ENCODE results near the gene CEP85. TPM values are rescaled to one million over a fixed set of nuclear protein-coding genes. Genes with fewer than 3 reads are reported as not detected.
"Not testable (repeated sequence)": the region's sequence is repeated elsewhere in the genome, so short reads cannot be mapped to it uniquely, and the experiment has no call there.

CEP85 gene
- total RNA-seq, 1 experiment from 2014 or later, result 42.5 TPM

- ChIA-PET CTCF (no interaction called here), POLR2A (ENCODE audit: unreplicated experiment) (no interaction called here)
- H3K9me3 ChIP-seq (ENCODE audit: insufficient read depth, low read depth), result no peaks in the 10 kb centered on the region
- H3K27ac ChIP-seq, result peak overlapping the region; percentile 32; the same call in 1 of the 2 replicates
- no peaks in the 10 kb centered on the region for H3K36me3 ChIP-seq (ENCODE audit: low read depth)
- H2AFZ ChIP-seq, result peak overlapping the region; percentile 97
- peak in 1 of 2 experiments; percentile 18 for DNase-seq
- no peaks in the 10 kb centered on the region for H4K20me1 ChIP-seq (ENCODE audit: insufficient read depth)
- H3K79me2 ChIP-seq (ENCODE audit: low read depth), result peaks cover 28% of the 10 kb centered on the region
- H3K9me2 ChIP-seq (ENCODE audit: insufficient read depth), result no peaks in the 10 kb centered on the region
- TSS peak; percentile 75 for BruUV-seq (replicated peaks)
- H3F3A ChIP-seq (ENCODE audit: insufficient read depth, low read depth), result peaks cover 9% of the 10 kb centered on the region; the same call in 1 of the 2 replicates
- H3K4me3 ChIP-seq, result peak overlapping the region; percentile 97
- TF ChIP-seq CTCF (conservative IDR thresholded peaks at IDR 0.05) (no peak), EZH2 (IDR thresholded peaks at IDR 0.05; ENCODE audit: low read depth) (no peak)
- intact Hi-C loops (cut with micrococcal nuclease; ENCODE audit: unreplicated experiment), result loop anchor here (5.0 kb wide), 1 partner anchor 52 kb away; no protein-coding TSS in a partner anchor
- peak overlapping the region; percentile 92 for H3K4me2 ChIP-seq
- H3K4me1 ChIP-seq (replicated peaks; ENCODE audit: insufficient read depth), result peaks cover 26% of the 10 kb centered on the region
- H3K27me3 ChIP-seq (ENCODE audit: insufficient read depth, low read depth), result no peaks in the 10 kb centered on the region
Observed at GRCh38 chr1:26305667-26306289, 71.8 kb downstream of the CEP85 start.

GRCh38 chr1:26306290-26307229 is 72.6 kb downstream of the CEP85 start, which contains the start of gene UBXN11:
TSS of gene UBXN11 (minus strand) at chr1:26306636. CDS start at chr1:26302883, 3,753 bp downstream.
- peak; percentile 90 to 92 for DNase-seq
- H3F3A ChIP-seq (ENCODE audit: insufficient read depth, low read depth), result peaks cover 9% of the 10 kb centered on the region; the same call in 1 of the 2 replicates
- peak within 1 kb of the TSS; percentile 59 for H3K27ac ChIP-seq
- no peak for TF ChIP-seq CTCF (conservative IDR thresholded peaks at IDR 0.05)
- no peak for TF ChIP-seq EZH2 (IDR thresholded peaks at IDR 0.05; ENCODE audit: low read depth)
- peak within 1 kb of the TSS; percentile 92 for H3K4me2 ChIP-seq
- H3K9me3 ChIP-seq (ENCODE audit: insufficient read depth, low read depth), result no peaks in the 10 kb centered on the region
- peak within 1 kb of the TSS; percentile 97 for H2AFZ ChIP-seq
- H3K4me1 ChIP-seq (replicated peaks; ENCODE audit: insufficient read depth), result peaks cover 26% of the 10 kb centered on the region
- peak within 1 kb of the TSS; percentile 97 for H3K4me3 ChIP-seq
- no peaks in the 10 kb centered on the region for H3K27me3 ChIP-seq (ENCODE audit: insufficient read depth, low read depth)
- H3K36me3 ChIP-seq (ENCODE audit: low read depth), result no peaks in the 10 kb centered on the region
- TSS peak; percentile 82 for BruUV-seq (replicated peaks)
- intact Hi-C loops (cut with micrococcal nuclease; ENCODE audit: unreplicated experiment), result loop anchor here (5.0 kb wide), 1 partner anchor 51 kb away; no protein-coding TSS in a partner anchor
- no peaks in the 10 kb centered on the region for H3K9me2 ChIP-seq (ENCODE audit: insufficient read depth)
- H3K79me2 ChIP-seq (ENCODE audit: low read depth), result peaks cover 28% of the 10 kb centered on the region
- ChIA-PET CTCF (interaction anchor here (0.7 kb wide), 1 partner anchor 21 kb away, joined by 9 read pairs; no protein-coding TSS in a partner anchor), POLR2A (ENCODE audit: unreplicated experiment) (no interaction called here)
- H4K20me1 ChIP-seq (ENCODE audit: insufficient read depth), result no peaks in the 10 kb centered on the region

GRCh38 chr1:26307363-26307781 is 73.4 kb downstream of the CEP85 start:
- no peak for DNase-seq
- H3K4me2 ChIP-seq, result peak overlapping the region; percentile 89
- no peaks in the 10 kb centered on the region for H3K36me3 ChIP-seq (ENCODE audit: low read depth)
- no peak for TF ChIP-seq CTCF (conservative IDR thresholded peaks at IDR 0.05)
- TF ChIP-seq EZH2 (IDR thresholded peaks at IDR 0.05; ENCODE audit: low read depth), result no peak
- peak overlapping the region; percentile 57; the same call in 1 of the 2 replicates for H3K4me3 ChIP-seq
- H3K27me3 ChIP-seq (ENCODE audit: insufficient read depth, low read depth), result no peaks in the 10 kb centered on the region
- peak overlapping the region; percentile 59 for H3K27ac ChIP-seq
- BruUV-seq (replicated peaks), result no TSS peak
- ChIA-PET CTCF (interaction anchor here (0.7 kb wide), 1 partner anchor 22 kb away, joined by 9 read pairs; no protein-coding TSS in a partner anchor), POLR2A (ENCODE audit: unreplicated experiment) (interaction anchor here (0.5 to 0.7 kb wide), 2 partner anchors 11 to 56 kb away, joined by 3 read pairs; partner anchors contain the start of gene CD52)
- peaks cover 9% of the 10 kb centered on the region; the same call in 1 of the 2 replicates for H3F3A ChIP-seq (ENCODE audit: insufficient read depth, low read depth)
- H3K4me1 ChIP-seq (replicated peaks; ENCODE audit: insufficient read depth), result peaks cover 25% of the 10 kb centered on the region
- peak overlapping the region; percentile 77; the same call in 1 of the 2 replicates for H2AFZ ChIP-seq
- no peaks in the 10 kb centered on the region for H3K9me2 ChIP-seq (ENCODE audit: insufficient read depth)
- no peaks in the 10 kb centered on the region for H4K20me1 ChIP-seq (ENCODE audit: insufficient read depth)
- H3K79me2 ChIP-seq (ENCODE audit: low read depth), result peaks cover 28% of the 10 kb centered on the region
- intact Hi-C loops (cut with micrococcal nuclease; ENCODE audit: unreplicated experiment), result loop anchor here (5.0 kb wide), 1 partner anchor 50 kb away; no protein-coding TSS in a partner anchor
- H3K9me3 ChIP-seq (ENCODE audit: insufficient read depth, low read depth), result no peaks in the 10 kb centered on the region

GRCh38 chr1:26307966-26308899 is 74.2 kb downstream of the CEP85 start:
- H2AFZ ChIP-seq; H3F3A ChIP-seq (ENCODE audit: insufficient read depth, low read depth); CTCF ChIA-PET; BruUV-seq (replicated peaks); H3K9me2 ChIP-seq (ENCODE audit: insufficient read depth); DNase-seq; H3K36me3 ChIP-seq (ENCODE audit: low read depth); H4K20me1 ChIP-seq (ENCODE audit: insufficient read depth); H3K4me3 ChIP-seq; H3K9me3 ChIP-seq (ENCODE audit: insufficient read depth, low read depth); H3K27ac ChIP-seq; H3K27me3 ChIP-seq (ENCODE audit: insufficient read depth, low read depth): not testable (repeated sequence)
- H3K4me1 ChIP-seq (replicated peaks; ENCODE audit: insufficient read depth), result peaks cover 17% of the 10 kb centered on the region
- intact Hi-C loops (cut with micrococcal nuclease; ENCODE audit: unreplicated experiment), result loop anchor here (5.0 kb wide), 1 partner anchor 49 kb away; no protein-coding TSS in a partner anchor
- POLR2A ChIA-PET (ENCODE audit: unreplicated experiment), result interaction anchor here (0.7 kb wide), 2 partner anchors 29 to 56 kb away, joined by 3 to 5 read pairs; partner anchors contain the start of gene SH3BGRL3
- 0 out of 2 replicates have a peak overlapping the region, but pooled peaks have one; percentile 89 for H3K4me2 ChIP-seq
- H3K79me2 ChIP-seq (ENCODE audit: low read depth), result peaks cover 28% of the 10 kb centered on the region
